Hematopoietic multipotent progenitor cell (in vitro differentiated cells): ENCODE data around the gene SPC24. TPM values are rescaled to one million over a fixed set of nuclear protein-coding genes. Genes with fewer than 3 reads are reported as not detected.
A peak's percentile ranks its signal among the peaks of the same experiment; 100 is the strongest.
"Not testable (repeated sequence)": the region's sequence is repeated elsewhere in the genome, so short reads cannot be mapped to it uniquely, and the experiment has no call there.

Source experiments
- DNase-seq, 3 donors: peaks; one replicate each; pipeline ENCODE4 v3.0.0-alpha.2; 2011 to 2015; ENCODE audit warnings: low read depth in 2 of 3, low spot score in 2 of 3
- total RNA-seq: library from RNA; depleted of rRNA; stranded (reverse); fragments of >200 nt; gene quantifications from one replicate; pipeline ENCODE4 v1.2.3, GENCODE V29; 2012

The SPC24 gene
- total RNA-seq, 1 donor: 6.7 TPM

GRCh38 chr19:11131471-11131870 is 24.1 kb downstream of the SPC24 start:
- DNase-seq: no peak

GRCh38 chr19:11130824-11131455 is 24.6 kb downstream of the SPC24 start:
- DNase-seq: peak; percentile 49 to 84 (median 66)

- DNase-seq: no peak
These were observed 27.7 kb downstream of the SPC24 start for GRCh38 chr19:11127905-11128304.

- DNase-seq: peak; percentile 66 to 87 (median 72)
These were observed 29.4 kb downstream of the SPC24 start for GRCh38 chr19:11125994-11126685.

GRCh38 chr19:11124157-11124556 is 31.4 kb downstream of the SPC24 start:
- DNase-seq: not testable (repeated sequence)

- DNase-seq: no peak
These were observed 32.5 kb downstream of the SPC24 start for GRCh38 chr19:11123114-11123513.

GRCh38 chr19:11121963-11122362 is 33.6 kb downstream of the SPC24 start:
- not testable (repeated sequence) for DNase-seq

GRCh38 chr19:11116507-11116906 is 39.1 kb downstream of the SPC24 start:
- DNase-seq: no peak

GRCh38 chr19:11115895-11116446 is 39.6 kb downstream of the SPC24 start:
- no peak for DNase-seq

GRCh38 chr19:11115042-11115441 is 40.5 kb downstream of the SPC24 start:
- no peak for DNase-seq

- DNase-seq: no peak
These were observed 42.4 kb downstream of the SPC24 start for GRCh38 chr19:11113140-11113708.

- no peak for DNase-seq
These were observed 43.8 kb downstream of the SPC24 start for GRCh38 chr19:11111771-11112144.

GRCh38 chr19:11111117-11111770 is 44.3 kb downstream of the SPC24 start:
- no peak for DNase-seq

- no peak for DNase-seq
These were observed 46.8 kb downstream of the SPC24 start for GRCh38 chr19:11108746-11109145.

GRCh38 chr19:11106477-11106876 is 49.1 kb downstream of the SPC24 start:
- no peak for DNase-seq

GRCh38 chr19:11105014-11105636 is 50.5 kb downstream of the SPC24 start:
- no peak for DNase-seq

- DNase-seq: not testable (repeated sequence)
These were observed 51.9 kb downstream of the SPC24 start for GRCh38 chr19:11103667-11104066.

GRCh38 chr19:11102944-11103343 is 52.6 kb downstream of the SPC24 start:
- no peak for DNase-seq

- DNase-seq: no peak
These were observed 54.5 kb downstream of the SPC24 start for GRCh38 chr19:11101057-11101456.

GRCh38 chr19:11100049-11100448 is 55.5 kb downstream of the SPC24 start:
- no peak for DNase-seq

GRCh38 chr19:11098861-11099260 is 56.7 kb downstream of the SPC24 start:
- DNase-seq: no peak
